Iris pigment epithelial cell (primary cell): ENCODE results near the gene IRF1.
A peak's percentile ranks its signal among the peaks of the same experiment; 100 is the strongest.

ENCODE experiments used
- DNase-seq: peaks from one replicate; pipeline ENCODE4 v3.0.0-alpha.2; 2011; ENCODE audit warnings: low read depth

IRF1 gene

DNA sequence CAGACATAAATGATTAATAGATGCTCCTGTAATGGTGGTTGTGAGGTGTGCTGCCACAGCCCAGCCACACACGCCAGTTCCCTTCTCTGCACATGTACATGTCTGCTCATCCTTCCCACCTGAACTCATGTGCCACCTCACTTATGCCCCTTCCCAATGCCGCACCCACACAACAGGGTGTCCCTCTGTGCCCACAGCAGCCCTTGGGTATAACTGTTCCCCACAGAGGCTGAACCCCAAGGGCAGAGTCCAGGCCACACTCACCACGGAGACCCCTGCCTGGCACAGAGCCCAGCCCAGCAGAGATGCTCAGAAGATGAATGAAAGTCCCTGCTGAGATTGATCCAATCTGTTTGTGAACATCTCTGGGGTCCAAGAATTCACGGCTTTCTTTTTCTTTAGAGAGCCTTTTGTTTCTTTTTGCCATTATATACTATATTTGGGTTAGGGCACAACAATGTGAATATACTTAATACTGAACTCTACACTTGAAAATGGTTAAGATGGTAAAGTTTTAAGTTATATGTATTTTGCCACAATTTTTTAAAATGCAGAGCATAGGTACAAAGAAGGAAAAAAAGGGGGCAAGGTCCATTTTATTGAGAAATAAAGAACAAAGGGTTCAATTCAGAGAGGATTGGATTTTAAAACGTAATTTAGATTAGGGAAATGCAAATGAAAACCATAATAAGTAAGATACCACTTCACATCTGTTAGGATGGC, 29.6 kb downstream of the IRF1 start:
- no peak for DNase-seq

GRCh38 chr5:132459983-132460838, 30.4 kb downstream of the IRF1 start:
- DNase-seq = no peak

- peak; percentile 68 for DNase-seq
Observed at GRCh38 chr5:132459031-132459982, 31.3 kb downstream of the IRF1 start.

DNA sequence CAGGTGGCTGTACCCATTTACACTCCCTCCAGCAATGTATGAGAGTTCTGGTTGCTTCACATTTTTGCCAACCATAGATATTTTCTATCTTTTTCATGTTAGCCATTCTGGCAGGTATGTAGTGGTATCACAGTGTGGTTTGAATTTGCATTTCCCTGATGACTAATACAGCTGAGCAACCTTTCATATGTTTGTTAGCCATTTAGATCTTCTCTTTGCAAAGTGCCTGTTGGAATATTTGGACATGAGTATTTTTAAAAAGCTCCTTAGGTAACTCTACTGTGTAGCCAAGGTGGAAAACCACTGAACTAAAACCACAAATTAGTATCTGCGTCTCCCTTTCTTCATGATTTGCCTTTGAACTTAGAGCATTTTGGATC, 31.9 kb downstream of the IRF1 start:
- peak; percentile 77 for DNase-seq

- DNase-seq = peak; percentile 68
Observed at GRCh38 chr5:132458226-132458560, 32.4 kb downstream of the IRF1 start.

DNA sequence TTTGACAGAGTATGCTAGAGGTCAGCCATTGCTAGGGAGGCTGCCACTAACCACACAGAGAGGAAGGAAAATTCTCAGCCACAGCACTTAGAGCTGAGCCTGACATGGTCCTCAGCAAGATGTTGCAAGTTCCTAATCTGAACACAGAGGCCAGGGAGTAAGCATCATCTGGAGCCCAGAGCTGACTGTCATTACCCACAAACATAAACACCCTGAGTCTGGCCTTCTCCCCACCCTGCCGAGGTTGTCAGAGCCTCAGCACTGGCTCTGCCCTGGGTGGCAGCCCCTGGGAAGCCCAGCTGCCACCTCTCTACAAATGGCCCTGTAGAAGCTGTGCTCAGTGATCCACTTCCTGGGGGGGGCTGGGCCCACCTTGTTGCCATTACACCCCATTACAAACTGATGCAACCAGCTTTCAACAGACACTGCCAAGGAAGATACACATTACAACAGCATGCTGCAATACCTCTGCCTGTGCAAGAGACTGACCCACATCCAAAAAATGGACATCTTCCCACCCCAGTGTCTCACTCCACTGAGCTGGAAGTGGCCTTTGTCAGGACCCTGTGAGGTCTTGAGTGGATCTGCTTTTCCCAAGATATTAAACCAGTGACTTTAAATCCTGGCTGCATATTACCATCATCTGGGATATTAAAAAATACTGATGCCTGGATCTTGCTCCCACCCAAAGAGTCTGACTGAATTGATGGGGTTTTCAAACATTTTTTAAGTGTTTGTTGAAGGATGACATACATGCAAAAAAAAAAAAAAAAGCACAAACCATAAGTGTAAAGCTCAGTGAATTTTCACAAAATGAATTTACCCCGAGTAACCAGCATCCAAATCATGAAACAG, 33.0 kb downstream of the IRF1 start:
- peak; percentile 88 for DNase-seq

DNA sequence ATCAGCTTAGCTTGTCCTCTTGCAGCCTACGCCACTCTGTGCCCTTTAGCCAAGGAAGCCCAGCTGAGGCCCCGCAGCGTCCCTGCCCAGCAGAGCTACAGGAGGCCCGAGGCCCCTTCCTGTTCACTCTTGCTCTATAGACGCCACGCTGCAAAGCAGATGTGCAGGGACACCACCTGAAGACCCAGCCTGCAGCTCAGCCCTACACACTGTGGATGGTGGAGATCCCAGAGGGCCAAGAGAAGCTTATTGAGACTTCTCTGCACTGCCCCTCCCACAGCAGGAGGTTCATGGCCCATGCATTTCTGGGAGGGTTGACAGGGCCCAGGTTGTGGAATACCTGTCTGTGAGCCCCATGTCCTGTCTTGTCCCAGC, 33.6 kb downstream of the IRF1 start:
- DNase-seq = no peak

DNA sequence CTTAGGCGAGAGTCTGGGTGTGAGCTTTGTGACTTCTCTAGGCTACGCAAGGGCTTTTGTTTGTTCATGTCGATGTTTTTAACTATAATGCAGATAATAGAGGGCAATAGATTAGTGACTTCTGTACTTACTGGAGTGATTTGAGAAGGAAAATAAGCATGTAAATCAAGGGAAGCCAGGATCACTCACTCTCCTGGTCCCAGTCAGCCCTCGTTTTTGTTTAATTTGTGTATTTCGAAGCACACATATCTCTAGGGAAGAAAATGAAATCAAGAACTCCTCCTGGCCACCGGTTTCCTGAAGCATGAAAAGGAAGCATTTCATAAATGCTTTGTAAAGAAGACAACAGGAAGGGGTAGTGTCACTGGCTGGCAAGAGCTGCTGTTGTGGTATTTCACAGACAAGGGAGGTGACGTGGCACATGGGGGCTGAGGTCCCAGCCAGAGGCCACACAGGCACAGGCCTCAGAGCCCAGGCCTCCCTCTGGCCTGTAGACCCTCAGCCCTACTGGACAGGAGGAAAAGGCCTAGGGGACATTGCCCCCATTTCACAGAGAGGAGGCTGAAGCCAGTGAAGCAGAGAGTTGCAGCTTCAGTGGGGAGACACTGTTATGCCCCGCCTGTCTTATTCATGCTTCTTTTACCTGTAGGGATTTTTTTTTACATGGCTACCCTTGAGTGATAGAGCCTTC, 34.1 kb downstream of the IRF1 start:
- peak; percentile 57 for DNase-seq

DNA sequence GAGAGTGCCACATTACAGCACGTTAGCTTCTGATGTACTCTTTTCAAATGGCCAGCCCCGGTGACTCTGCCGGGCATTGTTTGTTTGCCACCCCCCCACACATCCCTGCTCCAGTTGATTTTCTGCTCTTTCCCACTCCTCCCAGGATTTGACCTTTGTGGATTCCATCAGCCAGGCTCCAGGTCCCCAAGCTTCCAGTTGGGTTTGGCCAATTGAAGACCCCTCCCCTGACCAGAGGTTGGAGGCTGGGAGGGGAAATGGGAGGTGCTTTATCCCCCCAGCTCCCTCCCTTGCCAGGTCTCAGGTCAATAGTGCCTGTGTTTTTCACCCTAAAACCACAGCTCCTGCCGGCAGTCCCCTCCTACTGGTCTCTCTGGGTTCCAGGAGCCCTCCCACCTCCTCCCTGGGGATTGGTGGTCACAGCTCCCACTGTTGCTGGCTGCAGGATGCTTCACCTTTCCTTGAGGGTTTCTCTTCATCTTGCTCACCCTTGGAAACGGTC, 34.9 kb downstream of the IRF1 start:
- DNase-seq = no peak

GRCh38 chr5:132454361-132454760, 36.2 kb downstream of the IRF1 start:
- no peak for DNase-seq

GRCh38 chr5:132451387-132451786, 39.2 kb downstream of the IRF1 start:
- DNase-seq = no peak

GRCh38 chr5:132449060-132449459, 41.5 kb downstream of the IRF1 start:
- DNase-seq = no peak

- no peak for DNase-seq
Observed at GRCh38 chr5:132447196-132447595, 43.4 kb downstream of the IRF1 start.

DNA sequence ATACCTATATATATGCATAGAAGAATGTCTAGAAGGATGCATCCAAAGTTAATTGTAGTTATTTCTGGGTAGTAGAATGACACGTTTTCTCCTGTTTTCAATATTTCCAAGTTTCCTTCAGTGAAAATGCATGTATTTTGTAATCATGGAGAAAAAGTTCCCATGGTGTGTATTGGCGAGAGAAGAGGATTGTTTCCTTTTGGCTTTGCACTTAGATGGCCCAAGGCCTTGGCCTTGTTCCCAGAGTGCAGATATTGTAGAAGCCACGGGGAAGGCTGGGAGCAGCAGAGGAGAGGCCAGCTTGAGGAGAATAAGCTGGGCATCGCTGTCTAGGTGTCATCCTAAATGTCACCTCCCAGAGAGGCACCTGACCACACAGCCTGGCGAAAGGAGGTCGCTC, 44.0 kb downstream of the IRF1 start:
- DNase-seq = peak; percentile 78

DNA sequence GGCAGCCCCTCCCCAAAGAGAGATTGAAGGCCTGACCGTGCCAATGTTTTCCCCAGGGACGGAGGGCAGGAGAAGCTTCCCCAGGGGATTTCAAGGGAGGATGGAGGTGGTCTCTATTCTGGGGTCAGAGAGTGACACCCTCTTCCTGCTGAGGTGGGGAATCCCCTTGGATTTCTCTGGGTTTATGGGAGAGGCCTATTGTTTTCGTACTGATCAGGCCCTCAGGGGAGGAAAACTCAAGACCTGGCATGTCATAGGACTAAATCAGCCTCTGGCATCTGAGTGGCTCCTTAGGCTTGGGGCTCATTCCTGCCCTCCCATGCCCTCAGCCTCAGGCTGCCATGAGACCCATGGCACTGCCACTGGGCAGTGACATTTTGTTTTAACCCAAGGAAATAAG, 44.6 kb downstream of the IRF1 start:
- no peak for DNase-seq

DNA sequence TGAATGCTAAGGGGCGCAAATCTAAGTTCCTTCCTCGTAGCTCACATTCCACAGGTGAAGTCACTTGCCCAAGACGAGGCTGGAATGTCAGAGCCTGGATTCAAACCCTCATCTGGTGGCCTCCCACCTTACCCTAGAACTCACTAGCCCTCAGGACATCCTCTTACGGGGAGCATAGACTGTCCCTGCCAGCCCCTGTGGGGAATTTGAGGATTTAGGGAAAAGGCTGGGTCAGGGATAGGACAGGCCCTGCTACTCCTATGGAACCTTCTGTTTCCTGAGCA, 45.0 kb downstream of the IRF1 start:
- DNase-seq = no peak

GRCh38 chr5:132444841-132445639, 45.5 kb downstream of the IRF1 start:
- DNase-seq = no peak

DNA sequence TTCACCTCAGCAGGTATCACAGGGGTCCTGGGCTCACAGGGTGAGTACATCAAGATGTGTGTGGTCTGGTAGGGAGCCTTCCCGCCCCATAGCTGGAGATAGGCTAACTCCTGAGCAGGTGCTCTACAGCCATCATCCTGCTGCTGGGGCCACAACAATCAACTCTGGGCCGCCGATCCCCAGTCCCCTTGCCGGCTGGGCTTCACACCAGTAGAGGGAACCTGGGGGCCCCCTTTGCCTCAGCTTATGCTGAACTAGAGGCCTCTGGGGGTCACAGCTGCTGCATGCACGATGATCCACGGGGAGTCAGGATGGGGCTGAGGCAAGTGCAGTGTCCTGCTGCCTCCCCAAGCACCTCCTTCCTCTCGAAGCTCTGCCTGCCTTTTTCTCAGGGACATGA, 46.5 kb downstream of the IRF1 start:
- DNase-seq = no peak

- DNase-seq = peak; percentile 97
Observed at GRCh38 chr5:132439521-132440089, 51.0 kb downstream of the IRF1 start.

- no peak for DNase-seq
Observed at GRCh38 chr5:132438917-132439316, 51.7 kb downstream of the IRF1 start.
